ENCODE data around the gene PTCSC3. TPM values are rescaled to one million over a fixed set of nuclear protein-coding genes. Genes with fewer than 3 reads are reported as not detected.

PTCSC3 gene
- total RNA-seq, 1 experiment from 2014 or later, result not detected

DNA sequence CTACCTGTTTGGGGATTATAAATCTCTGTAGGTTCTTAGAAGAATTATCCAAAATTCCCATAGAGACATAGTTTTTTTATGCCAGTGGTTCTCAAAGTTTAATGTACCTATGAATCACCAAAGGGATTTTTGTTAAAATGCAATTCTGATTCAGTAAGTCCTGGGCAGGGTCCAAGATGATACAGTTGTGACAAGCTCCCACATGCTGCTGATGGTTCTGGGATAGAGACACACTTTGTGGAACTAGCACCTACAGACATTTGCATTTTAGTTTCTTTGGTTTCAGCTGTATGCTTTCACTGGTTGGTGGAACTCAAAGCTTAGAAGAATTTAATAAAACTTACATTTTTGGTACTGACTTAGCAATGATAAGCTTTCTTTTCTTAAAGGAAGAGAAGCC lies 80.4 kb downstream of the PTCSC3 start:
- no peak overlapping the region for H3K27ac ChIP-seq (ENCODE audit: low read length)
- H3K4me3 ChIP-seq (ENCODE audit: low read depth in 2 of 2, low read length in 2 of 2), result no peak overlapping the region
- ATAC-seq (no peak), DNase-seq (ENCODE audit: low read depth, low spot score) (no peak)
- no peaks in the 10 kb centered on the region for H3K9me3 ChIP-seq (ENCODE audit: control insufficient read depth, insufficient read depth, low read depth, low read length)
- intact Hi-C loops (cut with micrococcal nuclease; ENCODE audit: unreplicated experiment) (no loop called here), in situ Hi-C loops (cut with HindIII; ENCODE audit: low pct_unique_long_range_greater_than_20kb, low sequenced_read_pairs) (no loop called here)
- H3K4me1 ChIP-seq (ENCODE audit: control insufficient read depth, insufficient read depth, low read length), result no peaks in the 10 kb centered on the region
- H3K27me3 ChIP-seq (ENCODE audit: control insufficient read depth, insufficient read depth, low read length), result no peaks in the 10 kb centered on the region
- BruUV-seq (replicated peaks), result no TSS peak
- TF ChIP-seq TCF7L2 (IDR thresholded peaks at IDR 0.05; ENCODE audit: low read depth, low read length), result no peak
- TF ChIP-seq POLR2AphosphoS5 (IDR thresholded peaks at IDR 0.05; ENCODE audit: low read depth, low read length), result no peak
- TF ChIP-seq, protein P1, sequence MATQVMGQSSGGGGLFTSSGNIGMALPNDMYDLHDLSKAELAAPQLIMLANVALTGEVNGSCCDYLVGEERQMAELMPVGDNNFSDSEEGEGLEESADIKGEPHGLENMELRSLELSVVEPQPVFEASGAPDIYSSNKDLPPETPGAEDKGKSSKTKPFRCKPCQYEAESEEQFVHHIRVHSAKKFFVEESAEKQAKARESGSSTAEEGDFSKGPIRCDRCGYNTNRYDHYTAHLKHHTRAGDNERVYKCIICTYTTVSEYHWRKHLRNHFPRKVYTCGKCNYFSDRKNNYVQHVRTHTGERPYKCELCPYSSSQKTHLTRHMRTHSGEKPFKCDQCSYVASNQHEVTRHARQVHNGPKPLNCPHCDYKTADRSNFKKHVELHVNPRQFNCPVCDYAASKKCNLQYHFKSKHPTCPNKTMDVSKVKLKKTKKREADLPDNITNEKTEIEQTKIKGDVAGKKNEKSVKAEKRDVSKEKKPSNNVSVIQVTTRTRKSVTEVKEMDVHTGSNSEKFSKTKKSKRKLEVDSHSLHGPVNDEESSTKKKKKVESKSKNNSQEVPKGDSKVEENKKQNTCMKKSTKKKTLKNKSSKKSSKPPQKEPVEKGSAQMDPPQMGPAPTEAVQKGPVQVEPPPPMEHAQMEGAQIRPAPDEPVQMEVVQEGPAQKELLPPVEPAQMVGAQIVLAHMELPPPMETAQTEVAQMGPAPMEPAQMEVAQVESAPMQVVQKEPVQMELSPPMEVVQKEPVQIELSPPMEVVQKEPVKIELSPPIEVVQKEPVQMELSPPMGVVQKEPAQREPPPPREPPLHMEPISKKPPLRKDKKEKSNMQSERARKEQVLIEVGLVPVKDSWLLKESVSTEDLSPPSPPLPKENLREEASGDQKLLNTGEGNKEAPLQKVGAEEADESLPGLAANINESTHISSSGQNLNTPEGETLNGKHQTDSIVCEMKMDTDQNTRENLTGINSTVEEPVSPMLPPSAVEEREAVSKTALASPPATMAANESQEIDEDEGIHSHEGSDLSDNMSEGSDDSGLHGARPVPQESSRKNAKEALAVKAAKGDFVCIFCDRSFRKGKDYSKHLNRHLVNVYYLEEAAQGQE (IDR thresholded peaks at IDR 0.05; ENCODE audit: insufficient read depth in 1 of 2, low read depth in 2 of 2, low read length in 1 of 2), result no peak
- TF ChIP-seq, protein P2, sequence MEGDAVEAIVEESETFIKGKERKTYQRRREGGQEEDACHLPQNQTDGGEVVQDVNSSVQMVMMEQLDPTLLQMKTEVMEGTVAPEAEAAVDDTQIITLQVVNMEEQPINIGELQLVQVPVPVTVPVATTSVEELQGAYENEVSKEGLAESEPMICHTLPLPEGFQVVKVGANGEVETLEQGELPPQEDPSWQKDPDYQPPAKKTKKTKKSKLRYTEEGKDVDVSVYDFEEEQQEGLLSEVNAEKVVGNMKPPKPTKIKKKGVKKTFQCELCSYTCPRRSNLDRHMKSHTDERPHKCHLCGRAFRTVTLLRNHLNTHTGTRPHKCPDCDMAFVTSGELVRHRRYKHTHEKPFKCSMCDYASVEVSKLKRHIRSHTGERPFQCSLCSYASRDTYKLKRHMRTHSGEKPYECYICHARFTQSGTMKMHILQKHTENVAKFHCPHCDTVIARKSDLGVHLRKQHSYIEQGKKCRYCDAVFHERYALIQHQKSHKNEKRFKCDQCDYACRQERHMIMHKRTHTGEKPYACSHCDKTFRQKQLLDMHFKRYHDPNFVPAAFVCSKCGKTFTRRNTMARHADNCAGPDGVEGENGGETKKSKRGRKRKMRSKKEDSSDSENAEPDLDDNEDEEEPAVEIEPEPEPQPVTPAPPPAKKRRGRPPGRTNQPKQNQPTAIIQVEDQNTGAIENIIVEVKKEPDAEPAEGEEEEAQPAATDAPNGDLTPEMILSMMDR (IDR thresholded peaks at IDR 0.05), result no peak
- no peak for TF ChIP-seq SIN3A (IDR thresholded peaks at IDR 0.05; ENCODE audit: borderline replicate concordance, insufficient read depth, low read depth, low read length)
- ChIA-PET POLR2A (no interaction called here), CTCF (no interaction called here)
- no peaks in the 10 kb centered on the region for H3K36me3 ChIP-seq (ENCODE audit: control insufficient read depth, insufficient read depth, low read length)

DNA sequence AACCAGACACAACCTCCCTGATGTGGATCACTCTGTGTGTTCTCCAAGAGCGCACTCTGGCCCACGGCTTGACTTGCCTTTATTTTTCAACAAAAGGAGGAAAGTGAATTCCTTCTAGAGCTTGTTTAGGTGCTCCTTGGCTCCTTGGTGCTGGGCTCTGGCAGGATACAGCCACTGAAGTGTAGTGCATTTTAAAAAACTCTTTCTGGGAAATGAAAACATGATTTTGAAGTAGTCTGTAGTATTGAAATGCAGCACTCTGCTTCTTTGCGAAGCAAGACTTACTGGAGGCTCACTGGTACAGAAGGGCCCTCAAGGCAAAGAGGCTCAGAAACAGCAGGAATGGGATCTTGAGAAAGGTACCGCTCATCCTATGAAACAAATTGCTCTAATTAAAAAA lies 81.6 kb downstream of the PTCSC3 start:
- TF ChIP-seq, protein P2 (IDR thresholded peaks at IDR 0.05), result no peak
- TF ChIP-seq TCF7L2 (IDR thresholded peaks at IDR 0.05; ENCODE audit: low read depth, low read length) (no peak), POLR2AphosphoS5 (IDR thresholded peaks at IDR 0.05; ENCODE audit: low read depth, low read length) (no peak)
- TF ChIP-seq, protein P1 (IDR thresholded peaks at IDR 0.05; ENCODE audit: insufficient read depth in 1 of 2, low read depth in 2 of 2, low read length in 1 of 2), result no peak
- ATAC-seq (no peak), DNase-seq (ENCODE audit: low read depth, low spot score) (no peak)
- POLR2A ChIA-PET, result no interaction called here
- CTCF ChIA-PET, result no interaction called here
- no TSS peak for BruUV-seq (replicated peaks)
- intact Hi-C loops (cut with micrococcal nuclease; ENCODE audit: unreplicated experiment), result no loop called here
- no peaks in the 10 kb centered on the region for H3K4me1 ChIP-seq (ENCODE audit: control insufficient read depth, insufficient read depth, low read length)
- in situ Hi-C loops (cut with HindIII; ENCODE audit: low pct_unique_long_range_greater_than_20kb, low sequenced_read_pairs), result no loop called here
- no peaks in the 10 kb centered on the region for H3K36me3 ChIP-seq (ENCODE audit: control insufficient read depth, insufficient read depth, low read length)
- no peak overlapping the region for H3K4me3 ChIP-seq (ENCODE audit: low read depth in 2 of 2, low read length in 2 of 2)
- H3K27me3 ChIP-seq (ENCODE audit: control insufficient read depth, insufficient read depth, low read length), result no peaks in the 10 kb centered on the region
- no peak overlapping the region for H3K27ac ChIP-seq (ENCODE audit: low read length)
- no peaks in the 10 kb centered on the region for H3K9me3 ChIP-seq (ENCODE audit: control insufficient read depth, insufficient read depth, low read depth, low read length)

All from Panc1 (cell line).